NB4 (cell line): ENCODE measurements around the gene SLC25A43.
"Not testable (repeated sequence)": the region's sequence is repeated elsewhere in the genome, so short reads cannot be mapped to it uniquely, and the experiment has no call there.

ENCODE experiments used
- CTCF ChIP-seq: IDR thresholded peaks from one replicate; pipeline ENCODE4 v1.5.1; 2012; ENCODE audit warnings: low read depth, low read length
- MYC ChIP-seq: IDR thresholded peaks from 2 replicates; pipeline ENCODE4 v1.6.1; 2011; ENCODE audit warnings: low read depth, low read length

GRCh38 chrX:119361451-119361850 is 37.7 kb upstream of the SLC25A43 start:
- not testable (repeated sequence) for TF ChIP-seq MYC, CTCF
